ENCODE data around the gene R3HDM2. TPM values are rescaled to one million over a fixed set of nuclear protein-coding genes. Genes with fewer than 3 reads are reported as not detected.

Gene R3HDM2
- total RNA-seq, 2 experiments from 2014 or later, result 25.8 to 47.2 TPM

DNA sequence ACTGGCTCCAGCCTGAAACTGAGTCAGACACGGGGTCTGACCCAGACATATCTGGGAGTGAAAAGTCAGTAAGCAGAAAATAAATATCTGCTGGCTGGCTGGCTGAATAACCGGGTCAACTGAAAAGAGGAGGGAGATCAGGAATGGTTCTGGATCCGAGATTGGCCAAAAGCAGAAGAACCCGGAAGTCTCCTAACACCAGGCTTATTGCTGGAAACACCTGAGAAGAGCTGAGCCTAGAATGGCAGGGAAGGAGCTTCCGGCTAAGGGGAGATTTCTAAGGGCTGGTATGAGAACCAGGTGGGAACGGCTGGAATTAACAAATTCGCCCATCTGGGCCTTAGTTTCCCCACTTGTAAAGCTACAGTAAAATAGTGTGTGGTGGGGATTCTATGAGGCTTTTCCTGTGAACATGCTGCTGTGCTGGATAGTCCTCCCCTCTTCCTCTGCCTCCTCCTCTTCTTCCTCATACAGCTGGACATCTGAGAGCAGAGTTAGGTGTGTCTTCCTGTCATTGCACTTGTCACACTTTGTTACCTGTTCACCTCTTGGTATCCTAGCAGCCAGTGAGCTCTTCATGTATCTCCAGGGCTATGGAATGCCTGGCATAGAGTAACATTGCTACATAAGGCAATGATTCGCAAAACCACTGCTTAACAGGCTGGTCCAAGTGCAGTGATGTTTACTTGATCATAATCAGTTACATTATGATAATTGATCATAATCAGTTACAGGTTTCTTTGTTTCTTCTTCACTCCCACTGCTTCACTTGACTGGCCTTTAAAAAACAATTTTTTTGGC, 203.3 kb downstream of the R3HDM2 start:
- Histone ChIP-seq H3K4me1 (ENCODE audit: insufficient read depth, low read length, poor library complexity, severe bottlenecking) (peaks cover 60% of the 10 kb centered on the region), H3K4me2 (ENCODE audit: low read length) (peak overlapping the region; percentile 88), H3K36me3 (ENCODE audit: insufficient read depth, low read length) (peaks cover 24% of the 10 kb centered on the region), H3K9me3 (ENCODE audit: low read length) (no peaks in the 10 kb centered on the region), H2AFZ (ENCODE audit: low read length) (peak overlapping the region; percentile 65), H3K27ac (ENCODE audit: low read depth, low read length, poor library complexity, severe bottlenecking) (peak overlapping the region; percentile 36), H3K79me2 (ENCODE audit: insufficient read depth, low read depth, low read length) (peaks cover 22% of the 10 kb centered on the region), H4K20me1 (ENCODE audit: insufficient read depth, low read length) (peaks cover 9% of the 10 kb centered on the region; the same call in 1 of the 2 replicates), H3K9me2 (ENCODE audit: insufficient read depth, low read length) (no peaks in the 10 kb centered on the region), H3K4me3 (ENCODE audit: low read depth, low read length, poor library complexity, severe bottlenecking) (peak overlapping the region; percentile 56)
- no peak for DNase-seq (ENCODE audit: low spot score)
- ChIA-PET POLR2A (interaction anchor here (0.6 to 3.1 kb wide), 8 partner anchors 9 to 100 kb away, joined by 3 to 19 read pairs (median 6); partner anchors contain the start of gene NXPH4), CTCF (ENCODE audit: unreplicated experiment) (interaction anchor here (0.6 to 0.9 kb wide), 3 partner anchors 13 to 16 kb away, joined by 3 to 5 read pairs (median 4); no protein-coding TSS in a partner anchor)
- no TSS peak for BruUV-seq (replicated peaks)
- intact Hi-C loops (cut with micrococcal nuclease; ENCODE audit: unreplicated experiment), result no loop called here
- TF ChIP-seq, protein P1, sequence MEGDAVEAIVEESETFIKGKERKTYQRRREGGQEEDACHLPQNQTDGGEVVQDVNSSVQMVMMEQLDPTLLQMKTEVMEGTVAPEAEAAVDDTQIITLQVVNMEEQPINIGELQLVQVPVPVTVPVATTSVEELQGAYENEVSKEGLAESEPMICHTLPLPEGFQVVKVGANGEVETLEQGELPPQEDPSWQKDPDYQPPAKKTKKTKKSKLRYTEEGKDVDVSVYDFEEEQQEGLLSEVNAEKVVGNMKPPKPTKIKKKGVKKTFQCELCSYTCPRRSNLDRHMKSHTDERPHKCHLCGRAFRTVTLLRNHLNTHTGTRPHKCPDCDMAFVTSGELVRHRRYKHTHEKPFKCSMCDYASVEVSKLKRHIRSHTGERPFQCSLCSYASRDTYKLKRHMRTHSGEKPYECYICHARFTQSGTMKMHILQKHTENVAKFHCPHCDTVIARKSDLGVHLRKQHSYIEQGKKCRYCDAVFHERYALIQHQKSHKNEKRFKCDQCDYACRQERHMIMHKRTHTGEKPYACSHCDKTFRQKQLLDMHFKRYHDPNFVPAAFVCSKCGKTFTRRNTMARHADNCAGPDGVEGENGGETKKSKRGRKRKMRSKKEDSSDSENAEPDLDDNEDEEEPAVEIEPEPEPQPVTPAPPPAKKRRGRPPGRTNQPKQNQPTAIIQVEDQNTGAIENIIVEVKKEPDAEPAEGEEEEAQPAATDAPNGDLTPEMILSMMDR (conservative IDR thresholded peaks at IDR 0.05; ENCODE audit: low read length), result no peak
- TF ChIP-seq EZH2phosphoT487 (IDR thresholded peaks at IDR 0.05; ENCODE audit: borderline replicate concordance, low read depth, low read length), result no peak

DNA sequence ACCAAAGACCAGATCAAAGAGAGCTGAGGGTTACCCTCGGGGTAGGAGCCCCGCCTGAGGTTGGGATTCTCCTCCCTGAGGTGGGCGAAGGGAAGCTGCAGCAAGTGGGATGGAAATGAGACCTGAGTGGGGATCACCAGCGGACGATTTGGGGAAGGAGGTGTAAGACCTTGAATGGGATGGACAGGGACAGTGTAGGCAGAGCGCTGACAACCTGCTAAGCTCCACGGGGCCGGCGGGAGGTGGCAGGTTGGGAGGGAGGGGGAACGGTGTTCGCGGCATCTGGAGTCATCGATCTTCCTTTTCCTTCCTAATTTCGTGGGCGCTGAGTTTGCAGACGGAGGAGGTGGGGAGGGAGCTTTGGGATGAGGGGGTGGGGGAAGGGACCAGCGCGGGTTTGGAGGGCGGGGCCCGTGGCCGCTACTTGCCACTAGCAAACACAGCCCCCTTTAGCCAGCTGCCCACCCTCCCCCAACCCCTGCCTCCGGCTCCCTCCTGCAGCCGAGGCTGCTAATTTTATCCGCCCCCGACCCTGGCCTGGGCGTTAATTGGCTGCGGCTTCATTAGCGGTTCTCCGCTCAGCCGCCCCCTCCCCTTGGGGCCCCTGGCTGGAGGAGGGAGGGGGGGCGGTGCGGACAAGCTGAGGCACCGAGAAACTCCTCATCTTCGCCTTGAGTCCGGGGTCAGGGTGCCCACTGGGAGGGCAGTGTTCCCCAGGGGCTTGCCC, 204.1 kb downstream of the R3HDM2 start:
- no peaks in the 10 kb centered on the region for H3K9me3 ChIP-seq (ENCODE audit: low read length)
- intact Hi-C loops (cut with micrococcal nuclease; ENCODE audit: unreplicated experiment), result no loop called here
- H2AFZ ChIP-seq (ENCODE audit: low read length), result peak overlapping the region; percentile 65
- H3K4me2 ChIP-seq (ENCODE audit: low read length), result peak overlapping the region; percentile 88
- H3K27ac ChIP-seq (ENCODE audit: low read depth, low read length, poor library complexity, severe bottlenecking), result peak overlapping the region; percentile 36
- POLR2A ChIA-PET, result interaction anchor here (0.7 to 3.1 kb wide), 7 partner anchors 9 to 288 kb away, joined by 3 to 19 read pairs (median 7); partner anchors contain the start of gene NXPH4
- H3K79me2 ChIP-seq (ENCODE audit: insufficient read depth, low read depth, low read length), result peaks cover 22% of the 10 kb centered on the region
- TF ChIP-seq EZH2phosphoT487 (IDR thresholded peaks at IDR 0.05; ENCODE audit: borderline replicate concordance, low read depth, low read length), result no peak
- H3K9me2 ChIP-seq (ENCODE audit: insufficient read depth, low read length), result no peaks in the 10 kb centered on the region
- peaks cover 6% of the 10 kb centered on the region; the same call in 1 of the 2 replicates for H4K20me1 ChIP-seq (ENCODE audit: insufficient read depth, low read length)
- peaks cover 16% of the 10 kb centered on the region for H3K36me3 ChIP-seq (ENCODE audit: insufficient read depth, low read length)
- H3K4me1 ChIP-seq (ENCODE audit: insufficient read depth, low read length, poor library complexity, severe bottlenecking), result peaks cover 60% of the 10 kb centered on the region
- no TSS peak for BruUV-seq (replicated peaks)
- peak; percentile 47 for DNase-seq (ENCODE audit: low spot score)
- CTCF ChIA-PET (ENCODE audit: unreplicated experiment), result interaction anchor here (0.6 to 1.2 kb wide), 4 partner anchors 11 to 16 kb away, joined by 3 to 4 read pairs (median 4); no protein-coding TSS in a partner anchor
- peak overlapping the region; percentile 56 for H3K4me3 ChIP-seq (ENCODE audit: low read depth, low read length, poor library complexity, severe bottlenecking)

DNA sequence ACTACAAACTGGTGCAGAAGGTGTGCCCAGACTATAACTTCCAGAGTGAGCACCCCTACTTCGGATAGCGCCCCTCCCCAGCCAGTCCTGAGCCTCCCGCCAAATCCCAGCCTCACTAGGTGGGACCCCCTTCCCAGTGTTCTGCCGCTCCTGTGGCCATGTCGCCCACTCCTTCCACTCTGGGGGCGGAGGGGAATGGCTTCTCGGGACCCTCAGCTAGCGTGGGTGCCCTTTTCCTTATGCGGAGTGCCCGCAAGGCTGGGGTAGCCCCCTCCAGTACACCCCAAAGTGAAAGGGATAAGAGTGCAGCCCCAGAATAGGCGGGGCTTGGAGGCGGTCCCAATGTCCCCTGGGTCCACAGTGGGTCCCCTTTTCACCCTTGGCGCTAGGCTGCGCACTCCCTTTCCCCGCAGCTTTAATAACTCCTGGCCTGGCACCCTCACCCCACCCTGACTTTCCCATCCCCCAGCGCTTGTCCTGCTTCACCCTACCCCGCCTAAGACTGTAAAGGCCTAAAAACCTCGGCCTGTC, 205.1 kb downstream of the R3HDM2 start:
- intact Hi-C loops (cut with micrococcal nuclease; ENCODE audit: unreplicated experiment), result no loop called here
- Histone ChIP-seq H3K36me3 (ENCODE audit: insufficient read depth, low read length) (peaks cover 6% of the 10 kb centered on the region), H4K20me1 (ENCODE audit: insufficient read depth, low read length) (no peaks in the 10 kb centered on the region), H3K9me2 (ENCODE audit: insufficient read depth, low read length) (no peaks in the 10 kb centered on the region), H3K27ac (ENCODE audit: low read depth, low read length, poor library complexity, severe bottlenecking) (peak overlapping the region; percentile 21), H3K4me3 (ENCODE audit: low read depth, low read length, poor library complexity, severe bottlenecking) (peak overlapping the region; percentile 6), H2AFZ (ENCODE audit: low read length) (peak overlapping the region; percentile 65; the same call in 1 of the 2 replicates), H3K79me2 (ENCODE audit: insufficient read depth, low read depth, low read length) (peaks cover 13% of the 10 kb centered on the region), H3K4me2 (ENCODE audit: low read length) (peak overlapping the region; percentile 88), H3K4me1 (ENCODE audit: insufficient read depth, low read length, poor library complexity, severe bottlenecking) (peaks cover 52% of the 10 kb centered on the region), H3K9me3 (ENCODE audit: low read length) (no peaks in the 10 kb centered on the region)
- no peak for DNase-seq (ENCODE audit: low spot score)
- CTCF ChIA-PET (ENCODE audit: unreplicated experiment), result interaction anchor here (0.5 to 1.2 kb wide), 2 partner anchors 12 kb away, joined by 3 to 4 read pairs; no protein-coding TSS in a partner anchor
- TF ChIP-seq, protein P1 (conservative IDR thresholded peaks at IDR 0.05; ENCODE audit: low read length), result no peak
- no peak for TF ChIP-seq EZH2phosphoT487 (IDR thresholded peaks at IDR 0.05; ENCODE audit: borderline replicate concordance, low read depth, low read length)
- POLR2A ChIA-PET, result interaction anchor here (2.5 to 3.1 kb wide), 2 partner anchors 13 to 16 kb away, joined by 17 to 19 read pairs; no protein-coding TSS in a partner anchor
- no TSS peak for BruUV-seq (replicated peaks)
